GM12873 (cell line): Measurements from ENCODE around the gene ATXN10.

ENCODE experiments used
- TF ChIP-seq, protein P1 (sequence below): IDR thresholded peaks from 2 replicates; pipeline ENCODE4 v1.5.1; 2012; ENCODE audit warnings: low read depth, mild to moderate bottlenecking, moderate library complexity, low read length, control low read depth; ENCODE audit not compliant: insufficient read depth; ENCODE audit errors: missing control alignments

The ATXN10 gene

DNA sequence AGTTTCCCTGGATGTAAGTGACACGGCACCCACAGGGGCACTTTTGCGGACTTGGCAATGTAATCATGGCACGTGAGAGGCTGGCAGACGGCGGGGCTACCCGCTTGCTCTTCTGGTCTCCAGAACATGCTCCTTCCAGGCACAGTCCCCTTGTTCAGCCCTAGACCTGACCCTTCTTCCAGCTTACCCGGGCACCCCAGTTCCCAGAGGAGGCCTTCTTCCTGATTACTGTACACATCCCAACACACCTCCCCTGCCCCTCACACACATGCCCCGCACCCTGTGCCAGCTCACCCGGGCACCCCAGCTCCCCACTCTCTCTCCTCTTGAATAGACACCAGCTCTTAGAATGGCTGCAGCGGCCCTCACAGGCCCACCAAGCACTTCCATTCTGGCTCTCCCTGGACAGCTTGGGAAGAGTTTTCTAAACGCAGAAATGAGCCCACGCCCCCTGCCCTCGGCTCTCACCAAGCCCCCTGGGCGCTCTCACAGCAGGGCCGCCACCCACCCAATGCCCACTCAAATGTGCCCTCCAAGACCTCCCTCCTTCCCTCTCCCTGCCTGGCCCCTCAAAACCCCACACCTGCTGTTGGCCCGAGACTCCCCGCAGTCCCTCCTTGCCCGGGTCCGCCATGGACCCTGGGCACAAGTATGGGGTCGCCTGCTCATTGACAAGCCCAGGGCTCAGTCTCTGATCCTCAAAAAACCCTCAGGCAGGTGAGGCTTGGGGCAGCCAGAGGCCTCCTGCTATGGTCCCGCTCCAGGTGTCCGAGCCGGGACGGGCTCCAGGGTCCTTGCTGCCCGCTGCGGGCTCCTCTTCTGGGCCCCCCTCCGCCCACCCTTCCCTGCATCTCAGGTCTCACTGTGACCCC, 216.8 kb downstream of the ATXN10 start:
- TF ChIP-seq, protein P1, sequence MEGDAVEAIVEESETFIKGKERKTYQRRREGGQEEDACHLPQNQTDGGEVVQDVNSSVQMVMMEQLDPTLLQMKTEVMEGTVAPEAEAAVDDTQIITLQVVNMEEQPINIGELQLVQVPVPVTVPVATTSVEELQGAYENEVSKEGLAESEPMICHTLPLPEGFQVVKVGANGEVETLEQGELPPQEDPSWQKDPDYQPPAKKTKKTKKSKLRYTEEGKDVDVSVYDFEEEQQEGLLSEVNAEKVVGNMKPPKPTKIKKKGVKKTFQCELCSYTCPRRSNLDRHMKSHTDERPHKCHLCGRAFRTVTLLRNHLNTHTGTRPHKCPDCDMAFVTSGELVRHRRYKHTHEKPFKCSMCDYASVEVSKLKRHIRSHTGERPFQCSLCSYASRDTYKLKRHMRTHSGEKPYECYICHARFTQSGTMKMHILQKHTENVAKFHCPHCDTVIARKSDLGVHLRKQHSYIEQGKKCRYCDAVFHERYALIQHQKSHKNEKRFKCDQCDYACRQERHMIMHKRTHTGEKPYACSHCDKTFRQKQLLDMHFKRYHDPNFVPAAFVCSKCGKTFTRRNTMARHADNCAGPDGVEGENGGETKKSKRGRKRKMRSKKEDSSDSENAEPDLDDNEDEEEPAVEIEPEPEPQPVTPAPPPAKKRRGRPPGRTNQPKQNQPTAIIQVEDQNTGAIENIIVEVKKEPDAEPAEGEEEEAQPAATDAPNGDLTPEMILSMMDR: no peak

DNA sequence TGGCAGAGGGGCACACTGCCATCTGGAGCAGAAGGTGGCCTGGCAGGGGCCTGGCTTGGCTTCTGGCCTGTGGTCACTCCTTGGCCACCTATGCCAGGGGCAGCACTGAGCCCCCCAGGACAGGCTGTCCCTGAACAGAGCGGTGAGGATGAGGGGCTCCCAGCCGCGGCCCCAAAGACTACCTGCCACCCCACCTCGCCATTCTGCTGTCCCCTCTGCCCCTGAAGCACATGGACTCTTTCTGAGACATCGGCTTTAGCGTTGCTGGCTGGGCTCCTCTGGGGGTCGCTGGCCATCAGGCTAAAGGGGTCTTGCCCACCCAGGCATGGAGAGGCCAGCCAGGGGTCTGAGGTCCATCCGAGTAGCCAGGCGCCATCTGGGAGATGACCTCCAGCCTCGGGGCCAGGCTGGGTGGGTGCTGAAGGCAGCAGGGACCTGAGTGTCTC, 217.5 kb downstream of the ATXN10 start:
- TF ChIP-seq, protein P1: no peak

DNA sequence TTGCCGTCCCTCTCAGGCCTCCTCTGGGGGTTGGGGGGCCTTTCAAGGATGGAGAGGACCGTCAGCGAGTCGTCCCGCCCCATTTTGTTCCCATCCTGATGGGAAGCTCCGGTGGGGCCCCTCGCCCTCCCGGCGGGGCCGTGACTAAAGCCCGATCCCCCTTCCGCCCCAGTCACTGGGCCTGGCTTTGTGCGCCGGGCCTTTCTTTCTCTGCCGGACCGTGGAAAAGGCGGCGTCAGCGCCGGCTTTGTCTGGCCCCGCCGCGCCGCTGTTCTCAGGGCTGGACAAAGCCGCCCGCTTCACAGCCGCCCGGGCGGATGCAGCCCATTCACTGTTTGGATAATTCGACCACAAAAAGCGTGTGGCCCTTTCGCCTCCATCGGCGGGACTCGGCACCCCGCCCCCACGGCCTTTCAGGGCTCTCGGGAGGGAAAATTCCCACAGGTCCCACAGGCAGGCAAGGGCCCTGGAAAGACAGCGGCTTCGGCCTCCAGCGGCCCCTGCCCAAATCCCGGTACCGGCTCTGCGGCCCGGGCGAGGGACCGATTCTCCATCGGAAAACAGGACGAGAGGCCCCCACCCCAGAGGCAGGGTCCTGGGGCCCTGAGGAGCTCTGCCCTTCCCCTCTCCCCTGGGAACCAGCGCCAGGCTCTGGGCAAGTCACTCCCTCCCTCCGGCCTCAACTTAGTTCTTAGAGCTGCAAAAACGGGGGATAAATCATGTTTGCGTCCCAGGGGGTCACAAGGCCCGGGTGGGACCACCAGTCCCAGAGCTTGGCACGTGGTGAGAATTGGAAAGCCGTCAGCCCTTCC, 218.1 kb downstream of the ATXN10 start:
- TF ChIP-seq, protein P1: no peak

DNA sequence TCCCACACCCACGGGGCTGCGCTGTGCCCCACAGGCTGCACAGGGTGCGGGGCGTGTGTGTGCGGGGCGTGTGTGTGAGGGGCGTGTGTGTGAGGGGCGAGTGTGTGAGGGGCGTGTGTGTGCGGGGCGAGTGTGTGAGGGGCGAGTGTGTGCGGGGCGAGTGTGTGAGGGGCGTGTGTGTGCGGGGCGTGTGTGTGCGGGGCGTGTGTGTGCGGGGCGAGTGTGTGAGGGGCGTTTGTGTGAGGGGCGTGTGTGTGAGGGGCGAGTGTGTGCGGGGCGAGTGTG, 218.7 kb downstream of the ATXN10 start:
- TF ChIP-seq, protein P1: no peak

DNA sequence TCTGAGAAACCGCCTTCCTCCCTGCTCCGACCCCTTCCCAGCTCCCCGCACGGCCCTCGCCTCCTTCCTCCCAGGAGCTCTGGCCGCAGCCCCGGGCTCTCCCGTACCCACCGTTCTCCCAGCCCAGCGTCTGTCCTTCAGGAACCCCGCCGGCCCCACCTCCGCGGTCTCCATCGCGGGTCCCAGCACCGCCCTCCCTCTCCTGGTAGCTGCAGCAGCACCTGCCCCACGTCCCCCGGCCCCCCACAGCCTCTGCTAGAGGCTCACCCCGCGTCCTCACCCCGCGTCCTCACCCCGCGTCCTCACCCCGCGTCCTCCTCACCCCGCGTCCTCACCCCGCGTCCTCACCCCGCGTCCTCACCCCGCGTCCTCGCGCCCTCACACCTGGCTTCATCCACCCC, 219.4 kb downstream of the ATXN10 start:
- TF ChIP-seq, protein P1: no peak

DNA sequence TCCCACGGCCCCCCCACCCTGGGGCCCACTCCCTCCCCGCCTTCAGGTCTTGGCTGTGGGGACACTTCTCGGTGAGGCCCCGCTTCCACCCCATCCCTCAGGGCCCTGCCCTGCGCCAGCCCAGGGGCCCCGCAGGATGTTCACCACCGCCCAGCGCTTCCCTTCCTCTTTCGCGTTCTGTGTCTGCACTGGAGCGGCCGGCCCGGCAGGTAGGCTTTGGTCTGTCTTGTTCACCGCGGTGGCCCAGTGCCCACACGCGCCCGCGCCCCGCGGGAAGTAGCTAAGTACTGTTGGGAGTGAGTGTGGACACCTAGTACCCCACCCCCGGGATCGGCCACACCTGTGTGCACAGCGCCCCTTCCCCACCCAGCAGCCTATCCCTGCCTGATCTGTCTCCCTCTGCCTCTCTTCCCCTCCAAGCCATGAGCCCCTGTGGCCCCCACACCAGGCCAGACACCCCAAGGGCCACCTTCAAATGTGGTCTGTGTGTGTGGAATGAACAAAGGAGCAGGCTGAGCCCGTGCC, 219.9 kb downstream of the ATXN10 start:
- TF ChIP-seq, protein P1: no peak

DNA sequence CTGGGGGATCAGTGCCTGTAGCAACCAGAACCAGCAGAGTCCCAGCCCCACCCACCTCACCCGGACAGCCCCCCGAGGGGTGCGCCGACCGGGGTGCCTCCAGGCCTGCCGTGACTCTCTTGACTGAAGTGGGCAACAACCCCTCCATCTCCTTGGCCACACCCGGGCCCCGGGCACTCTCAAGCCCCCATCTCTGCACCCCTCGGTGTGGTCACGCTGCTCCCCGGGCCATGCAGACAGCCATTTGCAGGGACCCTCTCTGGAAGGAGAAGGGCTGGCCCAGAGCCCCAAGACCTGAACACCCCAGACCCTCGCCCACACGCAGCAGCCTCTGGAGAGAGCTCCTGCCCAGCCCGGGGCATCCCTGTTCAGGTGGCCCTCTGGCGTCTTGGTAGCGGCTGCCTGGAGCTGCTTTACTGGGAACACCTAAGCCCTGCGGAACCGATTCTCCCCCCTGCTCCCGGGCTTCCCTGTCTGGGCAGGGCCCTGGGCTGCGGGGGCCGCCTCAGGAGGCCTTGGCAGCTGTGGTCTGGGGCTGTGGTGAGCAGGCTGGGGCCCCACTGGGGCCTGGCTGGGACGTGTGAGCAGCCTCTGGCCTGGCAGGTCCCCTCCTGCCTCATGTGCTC, 220.5 kb downstream of the ATXN10 start:
- TF ChIP-seq, protein P1: no peak
